Myocyte (in vitro differentiated cells): ENCODE results near the gene PCDHB15. TPM values are rescaled to one million over a fixed set of nuclear protein-coding genes. Genes with fewer than 3 reads are reported as not detected.
"Not testable (repeated sequence)": the region's sequence is repeated elsewhere in the genome, so short reads cannot be mapped to it uniquely, and the experiment has no call there.

ENCODE experiments used
- DNase-seq: peaks from one replicate; pipeline ENCODE4 v3.0.0-alpha.2; 2012; ENCODE audit warnings: low read depth
- total RNA-seq: library from RNA; depleted of rRNA; stranded (reverse); fragments of >200 nt; gene quantifications from 2 replicates; pipeline ENCODE4 v1.2.3, GENCODE V29; 2014

PCDHB15 gene
- total RNA-seq, 1 donor from 2014 or later = 4.6 TPM

DNA sequence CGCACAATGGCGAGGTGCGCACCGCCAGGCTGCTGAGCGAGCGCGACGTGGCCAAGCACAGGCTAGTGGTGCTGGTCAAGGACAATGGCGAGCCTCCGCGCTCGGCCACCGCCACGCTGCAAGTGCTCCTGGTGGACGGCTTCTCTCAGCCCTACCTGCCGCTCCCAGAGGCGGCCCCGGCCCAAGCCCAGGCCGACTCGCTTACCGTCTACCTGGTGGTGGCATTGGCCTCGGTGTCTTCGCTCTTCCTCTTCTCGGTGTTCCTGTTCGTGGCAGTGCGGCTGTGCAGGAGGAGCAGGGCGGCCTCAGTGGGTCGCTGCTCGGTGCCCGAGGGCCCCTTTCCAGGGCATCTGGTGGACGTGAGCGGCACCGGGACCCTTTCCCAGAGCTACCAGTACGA, 2.2 kb downstream of the PCDHB15 start:
- DNase-seq = not testable (repeated sequence)

DNA sequence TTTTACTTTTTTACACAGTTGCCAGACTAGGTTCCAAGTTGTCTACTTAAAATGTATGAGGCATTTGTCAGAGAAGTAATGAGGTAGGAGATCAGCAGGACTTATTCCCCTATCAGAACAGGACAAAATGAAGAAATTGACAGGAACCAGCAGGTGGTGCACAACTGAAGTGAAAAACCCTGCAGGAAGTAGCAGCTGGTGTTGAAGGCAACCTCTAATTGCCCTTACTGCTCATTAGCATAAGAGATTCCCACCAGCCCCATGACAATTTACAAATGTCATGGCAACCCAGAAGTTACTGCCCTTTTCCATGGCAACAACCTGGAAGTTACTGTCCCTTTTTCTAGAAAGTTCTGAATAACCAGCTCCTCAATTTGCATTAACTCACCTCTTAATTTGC, 5.4 kb downstream of the PCDHB15 start:
- DNase-seq = no peak

DNA sequence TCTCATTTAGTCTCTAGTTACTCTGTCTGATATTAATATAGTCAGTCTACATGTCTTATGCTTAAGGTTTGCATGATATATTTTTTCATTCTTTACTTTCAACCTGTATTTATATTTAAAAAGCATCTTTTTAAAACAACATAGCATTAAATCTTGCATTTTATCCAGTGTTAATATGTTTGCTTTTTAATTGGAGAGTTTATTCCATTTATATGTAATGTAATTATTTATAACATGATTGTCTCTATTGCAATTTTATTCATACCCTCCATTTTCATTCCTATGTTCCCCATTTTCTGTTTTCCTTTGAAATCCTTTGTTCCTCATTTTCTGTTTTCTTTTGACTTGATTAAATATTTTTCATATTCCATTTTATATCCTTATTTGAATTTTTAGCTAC, 13.3 kb downstream of the PCDHB15 start:
- DNase-seq = no peak

DNA sequence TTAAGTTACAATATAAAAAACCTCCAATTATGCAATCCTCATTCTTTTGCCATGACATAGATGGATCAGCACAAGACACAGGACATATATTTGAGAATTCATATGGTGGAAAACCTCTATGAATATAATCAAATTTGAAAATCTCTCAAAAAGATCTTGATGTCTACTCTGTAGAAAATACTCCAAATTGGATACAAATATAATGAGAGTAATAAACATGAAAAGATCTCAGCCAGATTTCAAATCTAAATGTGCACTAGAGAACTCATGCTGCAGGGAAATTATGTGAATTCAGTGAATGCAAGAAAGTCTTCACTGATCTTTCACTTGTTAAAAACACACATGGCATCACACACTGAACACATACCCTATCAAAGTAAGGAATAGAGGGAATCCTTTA, 13.8 kb downstream of the PCDHB15 start:
- no peak for DNase-seq

DNA sequence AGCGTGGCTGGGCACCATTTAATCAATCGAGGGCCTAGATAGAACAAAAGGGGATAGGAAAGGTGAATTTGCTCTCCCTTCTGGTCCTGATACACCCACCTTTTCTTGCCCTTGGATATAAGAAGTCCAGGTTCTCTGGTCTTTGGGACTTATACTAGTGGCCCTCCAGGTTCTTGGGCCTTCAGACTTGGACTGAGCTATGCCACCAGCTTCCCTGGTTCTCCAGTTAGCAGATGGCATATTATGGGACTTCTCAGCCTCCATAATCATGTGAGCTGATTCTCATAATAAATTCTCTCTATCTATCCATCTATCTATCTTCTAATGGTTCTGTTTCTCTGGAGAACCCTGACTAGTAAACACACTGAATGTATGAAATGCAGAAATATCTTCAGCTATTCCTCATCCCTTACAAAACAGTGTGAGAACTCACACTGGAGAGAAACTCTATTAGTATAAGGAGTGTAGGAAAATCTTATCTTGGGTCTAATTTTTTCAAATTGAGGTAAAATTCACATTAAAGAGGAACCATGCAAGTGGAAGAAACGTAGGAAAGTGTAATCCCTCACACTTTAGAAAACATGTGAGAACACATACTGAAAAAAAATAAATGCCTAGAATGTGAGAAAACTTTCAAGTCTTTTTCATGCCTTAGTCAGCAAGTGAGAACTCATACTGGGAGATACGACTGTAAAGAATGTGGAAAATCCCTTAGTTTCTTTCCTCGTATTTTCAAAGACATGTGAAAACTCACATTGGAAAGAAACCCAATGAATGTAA, 15.5 kb downstream of the PCDHB15 start:
- peak; percentile 16 for DNase-seq

DNA sequence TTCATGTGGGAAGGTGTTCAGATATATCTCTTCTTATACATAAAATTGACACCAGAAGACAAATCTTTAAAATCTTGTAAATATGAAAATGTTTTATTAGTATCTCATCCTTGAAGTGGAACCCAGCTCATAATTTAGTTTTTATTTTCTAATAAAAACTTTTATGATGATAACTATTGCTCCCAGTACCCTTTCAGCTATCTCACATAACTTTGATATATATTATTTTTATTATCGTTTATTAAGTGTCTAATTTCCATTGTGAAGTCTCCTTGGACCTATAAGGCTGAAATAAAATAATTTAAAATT, 16.0 kb downstream of the PCDHB15 start:
- DNase-seq = no peak

DNA sequence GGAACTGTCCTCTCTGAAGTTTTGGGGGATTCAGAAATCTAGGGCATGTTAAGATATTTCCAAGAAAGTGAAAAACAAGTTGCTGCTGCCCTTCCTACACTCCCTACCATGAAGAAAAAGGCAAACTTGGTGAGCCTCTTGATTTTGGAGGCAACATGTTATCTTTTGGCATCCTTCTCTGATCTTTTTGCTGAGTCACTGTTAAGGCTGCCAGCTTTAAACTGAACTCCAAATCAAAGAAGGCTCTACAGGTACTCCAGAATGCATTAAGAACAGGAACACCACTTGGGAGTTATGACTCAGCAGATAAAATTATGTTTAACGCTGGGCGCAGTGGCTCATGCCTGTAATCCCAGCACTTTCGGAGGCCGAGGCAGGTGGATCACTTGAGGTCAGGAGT, 24.0 kb downstream of the PCDHB15 start:
- DNase-seq = no peak

DNA sequence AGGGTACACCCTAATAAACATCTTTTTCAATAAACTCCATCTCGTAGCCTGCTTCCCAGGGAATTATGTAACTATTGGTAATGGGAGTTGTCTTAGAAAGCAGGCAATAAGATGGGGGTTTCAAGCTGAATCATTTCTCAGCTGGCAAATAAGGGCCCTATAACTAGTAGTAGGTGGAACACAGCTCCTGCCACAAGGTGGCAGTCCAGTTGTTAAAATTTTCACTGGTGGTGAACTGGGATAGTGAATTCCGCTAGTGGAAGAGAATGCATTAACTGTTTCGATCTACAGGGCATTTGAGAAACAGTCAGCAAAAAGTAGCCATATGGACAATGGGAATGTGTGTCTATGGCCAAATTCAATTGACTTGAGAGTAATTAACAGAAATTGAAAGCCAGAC, 27.7 kb downstream of the PCDHB15 start:
- no peak for DNase-seq

DNA sequence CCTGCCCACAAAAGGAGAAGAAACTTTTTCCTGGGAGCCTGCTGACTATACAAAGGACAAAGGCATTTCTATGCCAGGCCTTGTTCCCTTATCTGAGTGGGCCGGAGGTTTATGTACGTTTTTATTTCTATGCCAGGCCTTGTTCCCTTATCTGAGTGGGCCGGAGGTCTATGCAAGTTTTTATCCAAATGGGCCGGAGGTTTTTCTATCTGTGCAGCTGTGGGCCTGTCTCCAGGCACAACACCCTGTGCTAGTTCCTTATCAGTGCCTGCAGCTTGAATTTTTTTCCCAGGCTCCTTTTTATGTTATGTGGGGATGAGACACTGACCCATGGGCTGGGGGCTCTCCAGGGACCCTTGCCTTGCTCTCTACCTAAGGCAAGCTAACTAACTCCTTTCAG, 53.2 kb downstream of the PCDHB15 start:
- DNase-seq = no peak

Other genes starting within 250 kb of the PCDHB15 start
- not detected in 2 replicates for gene PCDHB1, start 194.0 kb upstream of the PCDHB15 start, total RNA-seq
- 20.3 and 21.5 TPM in 2 replicates for gene PCDHB2, start 150.8 kb upstream of the PCDHB15 start, total RNA-seq
- 4.2 and 4.7 TPM in 2 replicates for gene PCDHB3, start 144.9 kb upstream of the PCDHB15 start, total RNA-seq
- gene PCDHB4, start 123.6 kb upstream of the PCDHB15 start, total RNA-seq = 6.6 and 7.1 TPM in 2 replicates
- 0.36 and 1.0 TPM in 2 replicates for gene PCDHB5, start 110.2 kb upstream of the PCDHB15 start, total RNA-seq
- gene PCDHB6, start 95.3 kb upstream of the PCDHB15 start, total RNA-seq = 1.5 and 2.3 TPM in 2 replicates
- 5.1 and 6.6 TPM in 2 replicates for gene PCDHB7, start 72.8 kb upstream of the PCDHB15 start, total RNA-seq
- gene PCDHB8, start 67.6 kb upstream of the PCDHB15 start, total RNA-seq = 9.5 and 10.4 TPM in 2 replicates
- 13.5 and 14.7 TPM in 2 replicates for gene PCDHB16, start 63.0 kb upstream of the PCDHB15 start, total RNA-seq
- gene PCDHB9, start 58.2 kb upstream of the PCDHB15 start, total RNA-seq = 6.8 TPM in 2 replicates
- gene PCDHB10, start 53.0 kb upstream of the PCDHB15 start, total RNA-seq = 6.7 and 7.4 TPM in 2 replicates
- gene PCDHB11, start 45.8 kb upstream of the PCDHB15 start, total RNA-seq = 3.9 and 5.3 TPM in 2 replicates
- gene PCDHB12, start 36.7 kb upstream of the PCDHB15 start, total RNA-seq = 5.4 and 7.2 TPM in 2 replicates
- 5.3 and 6.4 TPM in 2 replicates for gene PCDHB13, start 31.5 kb upstream of the PCDHB15 start, total RNA-seq
- gene PCDHB14, start 22.1 kb upstream of the PCDHB15 start, total RNA-seq = 6.2 and 6.9 TPM in 2 replicates
- gene SLC25A2, start 58.7 kb downstream of the PCDHB15 start, total RNA-seq = 0.43 and 0.62 TPM in 2 replicates
- gene TAF7, start 75.4 kb downstream of the PCDHB15 start, total RNA-seq = 97.0 and 116 TPM in 2 replicates
- 5.2 and 5.9 TPM in 2 replicates for gene PCDHGA1, start 85.1 kb downstream of the PCDHB15 start, total RNA-seq
- 0.94 and 1.1 TPM in 2 replicates for gene PCDHGA2, start 93.4 kb downstream of the PCDHB15 start, total RNA-seq
- 0.48 and 0.57 TPM in 2 replicates for gene PCDHGA3, start 98.4 kb downstream of the PCDHB15 start, total RNA-seq
- gene PCDHGB1, start 104.7 kb downstream of the PCDHB15 start, total RNA-seq = 8.7 and 9.8 TPM in 2 replicates
- 2.9 and 3.3 TPM in 2 replicates for gene PCDHGA4, start 109.6 kb downstream of the PCDHB15 start, total RNA-seq
- gene PCDHGB2, start 114.6 kb downstream of the PCDHB15 start, total RNA-seq = 14.0 and 14.5 TPM in 2 replicates
- 1.7 and 2.2 TPM in 2 replicates for gene PCDHGA5, start 118.8 kb downstream of the PCDHB15 start, total RNA-seq
- 1.8 TPM in 2 replicates for gene PCDHGB3, start 124.8 kb downstream of the PCDHB15 start, total RNA-seq
- gene PCDHGA6, start 128.5 kb downstream of the PCDHB15 start, total RNA-seq = 0.88 and 1.8 TPM in 2 replicates
- 1.1 and 2.3 TPM in 2 replicates for gene PCDHGA7, start 137.3 kb downstream of the PCDHB15 start, total RNA-seq
- 1.1 and 2.2 TPM in 2 replicates for gene PCDHGB4, start 142.3 kb downstream of the PCDHB15 start, total RNA-seq
- gene PCDHGA8, start 147.2 kb downstream of the PCDHB15 start, total RNA-seq = 1.6 and 2.2 TPM in 2 replicates
- gene PCDHGB5, start 152.6 kb downstream of the PCDHB15 start, total RNA-seq = 0.47 and 1.4 TPM in 2 replicates
- gene PCDHGA9, start 157.4 kb downstream of the PCDHB15 start, total RNA-seq = 0.88 and 1.7 TPM in 2 replicates
- gene PCDHGB6, start 162.6 kb downstream of the PCDHB15 start, total RNA-seq = 0.78 and 0.96 TPM in 2 replicates
- gene PCDHGA10, start 167.6 kb downstream of the PCDHB15 start, total RNA-seq = 32.1 and 35.7 TPM in 2 replicates
- gene PCDHGB7, start 172.3 kb downstream of the PCDHB15 start, total RNA-seq = 1.4 and 3.4 TPM in 2 replicates
- 2.0 and 2.1 TPM in 2 replicates for gene PCDHGA11, start 175.7 kb downstream of the PCDHB15 start, total RNA-seq
- gene PCDHGA12, start 185.1 kb downstream of the PCDHB15 start, total RNA-seq = 4.3 and 4.6 TPM in 2 replicates
- 137 and 170 TPM in 2 replicates for gene PCDHGC3, start 230.6 kb downstream of the PCDHB15 start, total RNA-seq
- gene PCDHGC4, start 239.6 kb downstream of the PCDHB15 start, total RNA-seq = 2.0 and 3.6 TPM in 2 replicates
- 2.0 and 2.6 TPM in 2 replicates for gene PCDHGC5, start 243.7 kb downstream of the PCDHB15 start, total RNA-seq